A549 treated with ZK216348 at 1 μM for 4 hours (cell line): ENCODE measurements around the gene TLL2. TPM values are rescaled to one million over a fixed set of nuclear protein-coding genes. Genes with fewer than 3 reads are reported as not detected.

Source experiments
- total RNA-seq: library from RNA; stranded (reverse); fragments of 200-300 nt; extraction: Qiagen RNA extraction; gene quantifications from 5 replicates; pipeline ENCODE4 v1.2.3, GENCODE V29; 2022; ENCODE audit warnings: low read depth

TLL2 gene
- total RNA-seq = 0.08 to 0.16 TPM (median 0.12 TPM) in 4 of 5 replicates, not detected in the other

GRCh38 chr10:96513698-96514561 is at the start of gene TLL2:
TSS of gene TLL2 (minus strand) at chr10:96513926. CDS start at chr10:96513685, 241 bp downstream.

GRCh38 chr10:96358851-96359540 is 154.7 kb downstream of the TLL2 start, which contains the start of gene OPALIN:
TSS of gene OPALIN (minus strand) at chr10:96359002. CDS start at chr10:96358896, 106 bp downstream.

Other genes starting within 250 kb of the TLL2 start
- not detected in 5 replicates for gene BLNK, start 242.4 kb downstream of the TLL2 start, total RNA-seq
- not detected in 5 replicates for gene DNTT, start 209.5 kb downstream of the TLL2 start, total RNA-seq
- not detected in 5 replicates for gene OPALIN, start 154.9 kb downstream of the TLL2 start, total RNA-seq
- 34.7 to 105 TPM (median 83.0 TPM) in 5 replicates for gene TM9SF3, start 73.1 kb upstream of the TLL2 start, total RNA-seq
- gene PIK3AP1, start 206.6 kb upstream of the TLL2 start, total RNA-seq = 0.47 to 0.99 TPM (median 0.63 TPM) in 5 replicates